ENCODE data around the gene PRAMEF14. TPM values are rescaled to one million over a fixed set of nuclear protein-coding genes. Genes with fewer than 3 reads are reported as not detected.
"Not testable (repeated sequence)": the region's sequence is repeated elsewhere in the genome, so short reads cannot be mapped to it uniquely, and the experiment has no call there.

PRAMEF14 gene, protein sequence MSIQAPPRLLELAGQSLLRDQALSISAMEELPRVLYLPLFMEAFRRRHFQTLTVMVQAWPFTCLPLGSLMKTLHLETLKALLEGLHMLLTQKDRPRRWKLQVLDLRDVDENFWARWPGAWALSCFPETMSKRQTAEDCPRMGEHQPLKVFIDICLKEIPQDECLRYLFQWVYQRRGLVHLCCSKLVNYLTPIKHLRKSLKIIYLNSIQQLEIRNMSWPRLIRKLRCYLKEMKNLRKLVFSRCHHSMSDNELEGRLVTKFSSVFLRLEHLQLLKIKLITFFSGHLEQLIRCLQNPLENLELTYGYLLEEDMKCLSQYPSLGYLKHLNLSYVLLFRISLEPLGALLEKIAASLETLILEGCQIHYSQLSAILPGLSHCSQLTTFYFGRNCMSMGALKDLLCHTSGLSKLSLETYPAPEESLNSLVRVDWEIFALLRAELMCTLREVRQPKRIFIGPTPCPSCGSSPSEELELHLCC
- not detected for polyA plus RNA-seq (ENCODE audit: insufficient read length in 12 of 12)
- long read RNA-seq, donor 1 = 0 reads
- long read RNA-seq, donor 2 = 0 reads
- long read RNA-seq, donor 3 = 0 reads
- long read RNA-seq, donor 4 = 0 reads
- long read RNA-seq, donor 5 = 0 reads
- long read RNA-seq, donor 6 = 0 reads
- long read RNA-seq, donor 7 = 0 reads
- long read RNA-seq, donor 8 = 0 reads
- long read RNA-seq, donor 9 = 0 reads
- long read RNA-seq, donor 10 = 0 reads
- long read RNA-seq, donor 11 = 0 reads

DNA sequence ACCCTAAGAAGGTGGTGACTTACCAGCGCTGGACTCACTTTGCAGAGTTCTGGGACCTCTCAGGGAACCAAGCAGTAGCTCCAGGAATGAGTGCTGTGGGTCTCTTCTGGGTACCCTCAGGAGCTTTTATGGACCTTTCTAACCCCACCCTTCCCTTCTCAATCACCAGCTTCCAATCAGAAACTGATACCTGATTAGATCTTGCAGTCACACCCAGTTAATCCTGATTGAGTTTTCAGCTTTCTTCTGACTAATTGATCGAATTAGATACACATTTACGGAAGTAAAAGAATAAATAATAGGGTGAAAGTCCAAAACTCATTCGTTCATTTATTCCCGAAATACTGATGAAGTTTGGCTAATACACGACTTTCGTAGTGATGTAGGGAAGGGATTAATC lies at the start of gene PRAMEF14:
TSS of gene PRAMEF14 (minus strand) at position 101 of the 400 bp plus-strand sequence. CDS start 1,820 bp downstream, outside the sequence.
- not testable (repeated sequence) for DNase-seq

DNA sequence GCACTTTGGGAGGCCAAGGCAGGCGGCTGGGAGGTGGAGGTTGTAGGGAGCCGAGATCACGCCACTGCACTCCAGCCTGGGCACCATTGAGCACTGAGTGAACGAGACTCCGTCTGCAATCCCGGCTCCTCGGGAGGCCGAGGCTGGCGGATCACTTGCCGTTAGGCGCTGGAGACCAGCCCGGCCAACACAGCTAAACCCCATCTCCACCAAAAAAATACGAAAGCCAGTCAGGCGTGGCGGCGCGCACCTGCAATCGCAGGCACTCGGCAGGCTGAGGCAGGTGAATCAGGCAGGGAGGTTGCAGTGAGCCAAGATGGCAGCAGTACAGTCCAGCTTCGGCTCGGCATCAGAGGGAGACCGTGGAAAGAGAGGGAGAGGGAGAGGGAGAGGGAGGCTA lies 48.4 kb upstream of the PRAMEF14 start:
- DNase-seq = not testable (repeated sequence)

DNA sequence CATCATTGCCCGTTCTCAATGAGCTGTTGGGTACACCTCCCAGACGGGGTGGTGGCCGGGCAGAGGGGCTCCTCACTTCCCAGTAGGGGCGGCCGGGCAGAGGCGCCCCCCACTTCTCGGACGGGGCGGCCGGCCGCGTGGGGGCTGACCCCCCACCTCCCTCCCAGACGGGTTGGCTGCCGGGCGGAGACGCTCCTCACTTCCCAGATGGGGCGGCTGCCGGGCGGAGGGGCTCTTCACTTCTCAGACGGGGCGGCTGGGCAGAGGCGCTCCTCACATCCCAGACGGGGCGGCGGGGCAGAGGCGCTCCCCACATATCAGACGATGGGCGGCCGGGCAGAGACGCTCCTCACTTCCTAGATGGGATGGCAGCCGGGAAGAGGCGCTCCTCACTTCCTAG lies 47.8 kb upstream of the PRAMEF14 start:
- DNase-seq = not testable (repeated sequence)

DNA sequence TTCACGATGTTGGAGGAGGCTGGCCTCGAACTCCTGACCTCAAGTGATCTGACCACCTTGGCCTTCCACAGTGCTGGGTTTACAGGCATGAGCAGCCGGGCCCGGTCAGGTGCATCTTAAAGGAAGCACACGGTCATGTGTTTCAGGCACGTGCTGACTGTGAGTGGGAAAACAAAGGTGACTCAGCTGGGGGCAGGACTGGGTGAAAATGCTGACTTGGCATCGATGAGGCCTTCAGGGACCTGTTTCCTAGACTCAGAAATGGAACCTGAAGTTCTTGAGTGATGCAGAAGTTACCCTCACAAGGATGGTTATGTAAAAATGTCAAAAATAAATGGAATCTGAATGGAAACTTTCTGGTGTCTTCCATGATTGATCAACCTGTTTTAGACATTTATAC lies 46.1 kb upstream of the PRAMEF14 start:
- not testable (repeated sequence) for DNase-seq

DNA sequence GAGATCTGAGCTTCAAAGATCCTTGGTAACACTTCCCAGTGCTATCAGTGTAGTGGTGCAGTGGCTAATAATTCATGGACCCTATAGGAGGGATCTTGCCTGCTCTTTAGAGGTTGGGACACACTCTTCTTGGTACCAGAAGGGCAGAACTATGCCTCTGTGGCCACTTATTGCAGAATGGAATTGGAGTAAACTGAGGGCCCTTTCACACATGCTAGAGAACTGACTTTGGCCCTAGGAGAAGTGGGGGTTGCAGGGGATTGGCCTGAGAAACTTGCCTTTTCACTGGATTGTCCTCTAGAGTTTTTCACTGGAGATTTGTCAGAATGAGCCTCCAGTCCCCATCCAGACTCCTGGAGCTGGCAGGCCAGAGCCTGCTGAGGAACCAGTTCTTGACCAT lies 42.4 kb upstream of the PRAMEF14 start, which contains the start of gene PRAMEF17:
TSS of gene PRAMEF17 (plus strand) at position 301 of the 400 bp plus-strand sequence. CDS start at position 327, 26 bp downstream.
- not testable (repeated sequence) for DNase-seq

DNA sequence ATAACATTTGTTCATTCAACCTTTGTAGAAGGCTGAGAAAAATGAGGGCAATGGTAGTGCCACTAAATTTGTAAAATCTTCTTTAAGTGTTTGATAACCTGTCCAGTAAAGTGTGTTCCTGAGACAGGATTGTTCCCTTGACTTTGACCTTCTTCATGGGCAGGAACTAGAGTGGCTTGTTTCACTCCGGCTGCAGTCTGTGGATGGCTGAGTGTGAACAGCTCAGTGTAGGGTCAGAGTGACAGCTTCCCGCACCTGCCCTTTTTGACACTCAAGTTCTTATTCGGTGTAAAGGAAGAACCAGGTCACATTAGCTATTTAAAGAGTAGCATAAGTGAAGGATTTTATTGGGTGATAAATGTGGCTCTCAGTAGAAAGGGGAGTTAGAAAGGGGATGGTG lies 33.4 kb upstream of the PRAMEF14 start:
- DNase-seq = not testable (repeated sequence)

DNA sequence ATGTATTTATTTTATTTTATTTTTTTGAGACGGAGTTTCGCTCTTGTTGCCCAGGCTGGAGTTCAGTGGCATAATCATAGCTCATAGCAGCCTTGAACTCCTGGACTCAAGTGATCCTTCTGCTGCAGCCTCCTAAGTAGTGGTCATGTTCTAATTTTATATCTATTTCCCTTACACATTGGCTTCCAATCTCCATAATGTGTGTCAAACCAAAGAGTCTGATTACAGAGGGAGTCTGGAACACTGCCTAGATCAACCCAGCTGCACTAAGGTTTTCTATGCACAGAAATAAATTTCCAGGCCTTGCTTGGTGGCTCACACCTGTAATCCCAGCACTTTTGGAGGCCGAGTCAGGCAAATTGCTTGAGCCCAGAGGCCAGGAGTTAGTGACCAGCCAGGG lies 32.0 kb upstream of the PRAMEF14 start:
- not testable (repeated sequence) for DNase-seq

DNA sequence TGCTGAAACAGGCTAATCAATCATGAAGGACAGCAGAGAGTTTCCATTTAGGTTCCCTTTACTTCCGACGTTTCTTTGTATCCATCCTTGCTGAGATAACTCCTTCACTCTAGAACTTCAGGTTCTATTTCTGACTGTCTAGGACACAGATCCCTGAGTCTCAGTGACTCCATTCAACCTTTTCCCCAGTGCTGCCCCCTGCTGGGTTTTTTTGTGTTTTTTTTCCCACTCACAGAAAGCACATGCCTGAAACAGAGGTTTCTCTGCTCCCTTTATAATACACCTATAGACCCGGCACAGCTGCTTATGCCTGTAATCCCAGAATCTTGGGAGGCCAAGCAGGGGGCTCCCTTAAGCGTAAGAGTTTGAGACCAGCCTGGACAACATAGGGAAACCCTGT lies 21.6 kb upstream of the PRAMEF14 start:
- DNase-seq = not testable (repeated sequence)

DNA sequence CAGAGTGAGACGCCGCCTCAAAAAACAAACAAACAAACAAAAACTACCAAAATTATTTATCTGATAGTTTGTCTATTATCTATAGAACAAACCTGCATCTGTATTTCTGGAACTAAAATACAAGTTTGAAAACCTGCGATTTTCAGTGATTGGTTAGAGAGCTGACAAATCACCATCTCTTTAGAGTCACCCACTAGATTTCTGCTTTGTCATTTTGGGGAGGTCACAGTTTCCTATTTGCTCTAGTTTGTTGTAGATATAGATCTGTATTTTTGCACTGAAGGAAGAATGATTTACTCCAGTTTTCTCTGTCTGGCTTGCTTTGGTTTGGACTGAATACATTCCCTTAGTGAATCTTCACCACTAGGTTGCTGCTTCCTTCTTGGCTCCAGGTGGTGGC lies 19.6 kb upstream of the PRAMEF14 start:
- not testable (repeated sequence) for DNase-seq

DNA sequence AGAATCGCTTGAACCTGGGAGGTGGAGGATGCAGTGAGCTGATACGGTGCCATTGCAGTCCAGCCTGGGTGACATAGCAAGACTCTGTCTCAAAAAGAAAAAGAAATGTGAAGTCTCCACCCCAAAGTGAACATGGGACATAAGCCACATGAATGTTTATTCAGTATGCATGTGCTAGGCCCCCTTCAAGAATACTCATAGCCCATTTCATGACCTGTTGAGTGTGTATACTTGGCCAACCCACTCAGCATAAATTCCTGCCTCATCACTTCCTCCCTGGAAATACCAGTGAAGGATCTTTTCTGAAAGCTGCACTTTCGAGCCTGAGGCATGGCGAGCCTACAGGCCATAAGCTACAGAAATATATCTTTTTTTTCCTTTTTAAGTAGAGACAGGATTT lies 18.0 kb upstream of the PRAMEF14 start:
- DNase-seq = not testable (repeated sequence)

DNA sequence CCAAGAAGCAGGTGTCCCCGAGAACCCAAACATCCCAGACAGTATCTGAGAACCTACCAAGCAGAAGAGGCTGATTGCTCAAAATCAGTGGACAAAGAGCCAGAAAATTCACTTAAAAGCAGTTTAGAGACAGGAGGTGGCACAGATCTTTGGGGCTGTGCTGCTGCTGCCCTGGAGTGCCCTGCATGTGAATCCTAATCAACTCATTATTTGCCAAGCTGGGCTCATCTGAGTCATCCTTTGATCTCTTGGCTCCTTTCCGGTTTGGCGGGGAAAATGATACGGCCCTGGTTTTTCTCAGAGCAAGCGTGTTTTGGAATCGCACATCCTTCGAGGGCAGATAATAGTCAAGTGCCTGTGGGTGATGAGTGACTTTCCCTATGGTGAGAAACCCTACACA lies 15.4 kb upstream of the PRAMEF14 start:
- not testable (repeated sequence) for DNase-seq

DNA sequence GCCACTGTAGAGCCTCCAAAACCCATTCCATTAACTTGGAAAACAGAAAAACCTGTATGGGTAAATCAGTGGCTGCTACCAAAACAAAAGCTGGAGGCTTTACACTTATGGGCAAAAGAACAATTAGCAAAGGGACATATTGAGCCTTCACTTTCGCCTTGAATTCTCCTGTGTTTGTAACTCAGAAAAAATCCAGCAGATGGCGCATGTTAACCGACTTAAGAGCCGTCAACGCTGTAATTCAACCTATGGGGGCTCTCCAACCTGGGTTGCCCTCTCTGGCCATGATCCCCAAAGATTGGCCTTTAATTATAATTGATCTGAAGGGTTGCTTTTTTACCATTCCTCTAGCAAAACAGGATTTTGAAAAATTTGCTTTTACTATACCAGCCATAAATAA lies 9.8 kb upstream of the PRAMEF14 start:
- peak; percentile 17 for DNase-seq

DNA sequence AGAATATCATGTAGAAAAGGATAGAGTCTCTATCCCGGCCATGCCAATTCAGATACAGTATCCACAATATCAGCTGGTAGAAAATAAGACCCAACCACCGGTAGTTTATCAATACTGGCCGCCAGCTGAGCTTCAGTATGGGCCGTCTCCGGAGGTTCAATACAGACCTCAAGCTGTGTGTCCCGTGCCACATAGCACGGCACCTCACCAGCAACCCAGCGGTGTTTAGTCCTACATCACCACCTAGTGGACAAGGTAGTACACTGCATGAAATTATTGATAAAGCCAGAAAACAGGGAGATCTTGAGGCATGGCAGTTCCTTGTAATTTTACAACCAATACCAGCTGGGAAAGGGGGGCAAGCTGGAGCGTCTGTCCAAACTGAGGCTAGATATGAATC lies 7.5 kb upstream of the PRAMEF14 start:
- not testable (repeated sequence) for DNase-seq

DNA sequence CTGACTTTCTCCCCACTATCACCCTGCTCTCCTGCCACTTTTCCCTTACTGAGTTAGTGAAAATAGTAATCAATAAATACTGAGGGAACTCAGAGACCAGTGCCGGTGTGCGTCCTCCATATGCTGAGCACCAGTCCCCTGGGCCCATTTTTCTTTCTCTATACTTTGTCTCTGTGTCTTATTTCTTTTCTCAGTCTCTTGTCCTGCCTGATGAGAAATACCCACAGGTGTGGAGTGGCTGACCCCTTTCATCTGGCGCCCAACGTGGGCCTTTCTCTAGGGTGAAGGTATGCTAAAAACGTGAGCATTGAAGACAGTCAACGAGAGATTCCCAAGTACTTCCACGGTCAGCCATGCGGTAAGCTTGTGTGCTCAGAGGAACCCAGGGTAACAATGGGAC lies 6.5 kb upstream of the PRAMEF14 start:
- DNase-seq = not testable (repeated sequence)

DNA sequence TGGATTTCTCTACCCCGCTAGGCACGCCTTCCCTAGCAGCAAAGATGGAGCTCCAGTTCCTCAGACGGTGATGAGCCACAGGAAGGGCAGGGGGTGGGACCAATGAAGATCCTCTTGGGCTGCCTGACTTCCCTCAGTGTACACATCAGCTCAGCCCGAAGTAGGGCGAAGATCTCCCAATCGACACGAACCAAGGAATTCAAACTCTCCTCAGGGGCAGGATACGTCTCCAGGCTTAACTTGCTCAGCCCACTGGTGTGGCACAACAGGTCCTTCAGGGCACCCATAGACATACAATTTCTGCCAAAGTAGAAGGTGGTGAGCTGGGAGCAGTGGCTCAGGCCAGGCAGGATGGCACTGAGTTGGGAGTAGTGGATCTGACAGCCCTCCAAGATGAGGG lies 4.4 kb downstream of the PRAMEF14 start:
- DNase-seq = not testable (repeated sequence)

DNA sequence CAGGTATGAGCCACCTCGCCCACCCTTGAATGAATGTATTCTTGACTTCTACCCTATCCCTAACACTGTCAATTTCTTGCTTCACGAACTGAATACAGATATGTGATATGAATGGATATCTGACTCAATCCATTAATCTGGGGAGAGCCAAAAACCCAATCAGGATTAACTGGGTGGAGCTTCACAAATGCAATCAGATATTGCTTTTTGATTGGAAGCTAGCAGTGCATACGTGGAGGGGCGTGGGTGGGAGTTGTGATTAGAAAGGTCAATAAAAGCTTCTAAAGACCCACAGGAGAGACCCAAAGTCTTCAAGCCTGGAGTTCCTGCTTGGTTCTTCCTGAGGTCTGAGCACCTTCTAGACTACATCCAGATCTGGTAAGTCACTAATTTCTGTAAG lies 31.7 kb downstream of the PRAMEF14 start, which contains the start of gene PRAMEF15:
TSS of gene PRAMEF15 (plus strand) at position 301 of the 400 bp plus-strand sequence. CDS start 2,827 bp downstream, outside the sequence.
- not testable (repeated sequence) for DNase-seq

DNA sequence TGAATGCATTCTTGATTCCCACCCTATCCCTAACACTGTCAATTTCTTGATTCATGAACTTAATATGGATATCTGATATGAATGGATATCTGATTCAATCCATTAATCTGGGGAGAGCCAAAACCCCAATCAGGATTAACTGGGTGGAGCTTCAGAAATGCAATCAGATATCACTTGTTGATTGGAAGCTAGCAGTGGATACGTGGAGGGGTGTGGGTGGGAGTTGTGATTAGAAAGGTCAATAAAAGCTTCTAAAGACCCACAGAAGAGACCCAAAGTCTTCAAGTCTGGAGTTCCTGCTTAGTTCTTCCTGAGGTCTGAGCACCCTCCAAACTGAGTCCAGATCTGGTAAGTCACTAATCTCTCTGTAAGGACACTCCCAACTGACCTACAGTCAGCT lies 43.7 kb downstream of the PRAMEF14 start, which contains the start of gene PRAMEF33:
TSS of gene PRAMEF33 (plus strand) at position 301 of the 400 bp plus-strand sequence. CDS start 2,416 bp downstream, outside the sequence.
- DNase-seq = not testable (repeated sequence)

DNA sequence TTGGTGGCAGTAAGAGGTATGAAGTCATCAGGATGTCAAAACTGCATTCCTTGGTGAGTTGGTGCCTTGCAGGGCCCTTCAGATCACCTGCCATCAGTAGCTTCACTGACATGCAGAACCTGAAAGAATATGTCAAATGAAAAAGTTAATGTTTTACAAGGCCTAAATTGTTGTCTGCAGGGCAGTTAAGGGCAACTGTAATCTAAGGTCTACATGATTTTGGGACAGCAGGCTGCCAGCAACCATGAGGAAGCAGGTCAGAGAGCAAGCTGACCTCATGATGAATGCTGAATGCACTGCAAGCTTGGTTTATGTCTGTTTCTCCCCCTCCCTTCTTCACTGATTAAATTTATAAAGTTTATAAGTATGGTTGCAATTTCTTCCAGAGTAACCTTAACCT lies 44.7 kb downstream of the PRAMEF14 start:
- DNase-seq = not testable (repeated sequence)

DNA sequence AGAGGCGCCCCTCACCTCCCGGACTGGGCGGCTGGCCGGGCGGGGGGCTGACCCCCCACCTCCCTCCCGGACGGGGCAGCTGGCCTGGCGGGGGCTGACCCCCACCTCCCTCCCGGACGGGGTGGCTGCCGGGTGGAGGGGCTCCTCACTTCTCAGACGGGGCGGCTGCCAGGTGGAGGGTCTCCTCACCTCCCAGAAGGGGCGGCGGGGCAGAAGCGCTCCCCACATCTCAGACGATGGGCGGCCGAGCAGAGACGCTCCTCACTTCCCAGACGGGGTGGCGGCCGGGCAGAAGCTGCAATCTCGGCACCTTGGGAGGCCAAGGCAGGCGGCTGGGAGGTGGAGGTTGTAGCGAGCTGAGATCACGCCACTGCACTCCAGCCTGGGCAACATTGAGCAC lies 48.2 kb downstream of the PRAMEF14 start:
- not testable (repeated sequence) for DNase-seq

DNA sequence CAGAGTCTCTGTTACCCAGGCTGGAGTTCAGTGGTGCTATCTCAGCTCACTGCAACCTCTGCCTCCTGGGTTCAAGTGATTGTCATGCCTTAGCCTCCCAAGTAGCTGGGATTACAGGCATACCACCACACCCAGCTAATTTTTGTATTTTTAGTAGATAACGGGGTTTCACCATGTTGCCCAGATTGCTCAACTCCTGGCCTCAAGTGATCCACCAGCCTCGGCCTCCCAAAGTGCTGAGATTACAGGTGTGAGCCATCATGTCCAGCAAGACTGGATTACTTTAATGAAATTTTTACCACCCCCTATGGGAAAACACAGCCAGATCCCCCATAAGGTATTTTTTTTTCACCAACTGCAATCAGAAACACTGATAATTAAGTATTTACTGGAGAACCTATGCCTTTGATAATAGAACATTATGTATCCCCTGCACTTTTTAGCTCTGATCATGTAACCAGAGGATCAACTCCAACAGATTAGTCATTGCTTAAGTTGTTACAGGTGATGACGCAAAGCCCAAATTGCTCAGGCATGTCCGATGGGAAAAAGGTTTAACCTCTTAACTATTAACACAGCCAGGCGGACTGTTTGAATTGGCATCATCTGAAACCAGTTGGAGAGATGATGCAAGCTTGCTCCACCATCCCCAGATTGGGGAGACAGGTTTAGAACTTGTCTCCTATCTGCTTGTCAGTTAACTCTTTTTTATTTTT lies 49.6 kb downstream of the PRAMEF14 start:
- DNase-seq = not testable (repeated sequence)
